GM10266 (cell line): ENCODE data around the gene TMPRSS6.

ENCODE experiments used
- DNase-seq: peaks from one replicate; pipeline ENCODE4 v3.0.0; 2012; ENCODE audit errors: extremely low spot score
- CTCF ChIP-seq: IDR thresholded peaks from 2 replicates; pipeline ENCODE4 v1.5.1; 2012; ENCODE audit warnings: mild to moderate bottlenecking, low read depth; ENCODE audit not compliant: control insufficient read depth, insufficient read depth; ENCODE audit errors: missing control alignments

TMPRSS6 gene

GRCh38 chr22:37109242-37109917, at the start of gene TMPRSS6:
TMPRSS6 (minus strand) TSS chr22:37109713; CDS start chr22:37103417, 6,296 bp downstream.
- DNase-seq, result no peak
- TF ChIP-seq CTCF, result no peak

DNA sequence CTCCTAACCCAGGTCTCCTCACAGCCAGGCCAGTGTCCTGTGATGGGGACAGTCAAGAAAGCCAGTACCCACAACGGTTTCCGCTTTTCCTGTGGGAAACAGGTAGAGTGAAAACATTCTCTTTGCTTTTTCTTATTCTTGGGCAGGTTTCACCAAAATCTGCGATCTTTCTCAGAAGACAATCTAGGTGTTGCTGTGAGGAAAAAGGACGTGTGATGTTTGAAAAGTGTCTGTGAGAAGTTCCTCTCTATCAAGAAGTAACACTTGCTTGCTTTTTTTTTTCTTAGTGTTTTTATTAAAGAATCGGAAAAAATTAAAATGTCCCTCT, 49.4 kb upstream of the TMPRSS6 start:
- no peak for DNase-seq
- TF ChIP-seq CTCF, result no peak

DNA sequence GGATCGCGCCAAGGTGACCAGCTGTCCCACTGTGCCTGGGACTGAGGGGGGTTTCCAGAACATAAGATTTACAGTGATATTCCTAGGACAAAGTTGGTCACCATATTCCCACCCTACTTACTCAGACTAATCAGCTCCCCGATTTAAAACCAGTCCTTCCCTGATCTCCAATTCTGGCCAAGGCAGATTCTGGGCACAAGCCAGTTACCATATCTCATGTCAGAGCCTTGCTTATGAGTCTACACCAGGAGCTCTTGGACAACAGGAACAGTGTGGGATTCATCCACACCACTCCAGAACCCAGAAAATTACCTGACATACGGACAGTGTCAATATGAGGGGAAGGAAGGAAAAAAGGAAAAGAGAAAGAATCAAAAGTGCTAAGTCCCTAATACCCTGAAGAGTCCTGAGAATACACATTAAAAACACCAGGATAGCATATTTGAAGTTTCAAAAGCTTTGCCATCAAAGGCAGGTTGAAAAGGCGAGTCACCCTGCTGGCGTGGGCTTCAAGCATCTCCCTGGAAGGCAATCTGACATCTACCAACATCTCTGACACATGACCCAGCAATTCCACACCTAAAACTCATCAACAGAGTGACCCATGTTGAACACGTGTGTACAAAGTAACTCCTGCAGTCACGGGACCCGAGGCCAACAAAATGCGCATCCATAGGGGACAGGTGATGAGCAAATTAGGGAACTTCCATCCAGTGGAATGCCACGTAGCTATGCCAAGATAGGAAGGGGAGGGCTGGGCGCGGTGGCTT, 48.2 kb upstream of the TMPRSS6 start:
- DNase-seq, result no peak
- no peak for TF ChIP-seq CTCF

DNA sequence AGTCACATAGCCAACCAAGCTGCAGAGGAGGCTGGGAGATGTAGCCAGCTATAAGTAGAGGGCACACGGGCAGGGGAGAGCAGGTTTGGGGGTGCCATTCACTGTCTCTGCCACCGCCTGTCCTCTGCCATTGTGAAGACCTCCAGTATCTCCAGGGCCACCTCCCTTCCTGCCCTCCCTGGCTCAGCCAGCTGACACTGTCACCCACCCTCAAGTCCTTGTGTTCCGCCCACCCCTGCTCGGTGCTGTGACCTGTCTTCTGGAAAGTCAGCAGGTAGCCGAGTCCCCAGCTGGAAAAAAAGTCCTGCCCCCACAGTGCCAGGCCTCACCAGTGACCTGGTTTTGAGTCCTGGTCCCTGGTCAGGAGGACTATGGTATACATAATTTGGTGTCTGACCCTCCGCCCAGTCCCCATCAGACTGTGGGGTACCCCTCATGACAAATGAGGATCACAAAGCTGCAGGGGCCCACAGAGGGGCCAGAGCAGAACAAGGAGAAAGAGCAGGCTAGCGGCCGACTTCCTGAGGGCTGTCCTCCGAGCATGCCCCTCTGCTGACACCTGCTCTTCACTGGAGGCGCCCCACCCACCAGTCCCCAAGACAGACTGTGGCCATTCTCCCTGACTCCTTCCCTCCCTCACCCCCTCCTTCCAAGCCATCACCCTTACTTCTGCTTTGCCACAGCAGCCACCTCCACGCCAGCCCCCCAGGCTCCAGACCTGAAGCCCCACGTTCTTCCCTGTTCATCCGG, 47.3 kb upstream of the TMPRSS6 start:
- no peak for DNase-seq
- TF ChIP-seq CTCF, result no peak

DNA sequence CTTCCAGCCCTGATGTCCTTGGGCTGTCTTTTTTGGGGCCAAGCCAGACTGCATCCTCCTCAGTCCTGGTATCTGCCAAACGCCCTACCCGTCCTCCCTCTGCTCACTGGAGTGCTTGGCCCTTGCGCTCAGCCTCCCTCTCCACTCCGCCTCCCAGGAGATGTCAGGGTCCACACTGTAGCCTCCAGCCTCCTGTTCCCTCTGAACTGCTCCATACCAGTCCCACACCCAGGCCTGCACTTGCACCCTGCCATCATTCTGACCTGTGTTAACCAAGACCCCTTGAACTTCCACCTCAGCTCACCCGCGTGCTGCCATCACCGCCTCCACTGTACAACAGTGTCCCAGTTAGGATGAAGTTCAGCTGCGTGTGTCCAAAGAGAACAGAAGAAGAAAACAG, 46.5 kb upstream of the TMPRSS6 start:
- no peak for TF ChIP-seq CTCF
- DNase-seq, result no peak

GRCh38 chr22:37154925-37155712, 45.6 kb upstream of the TMPRSS6 start:
- no peak for DNase-seq
- TF ChIP-seq CTCF, result no peak
